AG09309 (cell line): ENCODE data around the gene QSER1.
"Not testable (repeated sequence)": the region's sequence is repeated elsewhere in the genome, so short reads cannot be mapped to it uniquely, and the experiment has no call there.

Experiments used
- DNase-seq: peaks from one replicate; pipeline ENCODE4 v3.0.0-alpha.2; 2010; ENCODE audit warnings: low read depth
- H3K4me3 ChIP-seq: 2 replicates; pipeline ENCODE4 v1.5.1; 2011; ENCODE audit warnings: mild to moderate bottlenecking, low read depth, low read length, moderate library complexity; ENCODE audit not compliant: control insufficient read depth
- TF ChIP-seq, protein P1 (sequence below): IDR thresholded peaks from 2 replicates; pipeline ENCODE4 v1.5.1; 2011; ENCODE audit warnings: mild to moderate bottlenecking, low read depth, low read length, inconsistent platforms; ENCODE audit not compliant: insufficient read depth, control insufficient read depth; ENCODE audit errors: missing control alignments

QSER1 gene

DNA sequence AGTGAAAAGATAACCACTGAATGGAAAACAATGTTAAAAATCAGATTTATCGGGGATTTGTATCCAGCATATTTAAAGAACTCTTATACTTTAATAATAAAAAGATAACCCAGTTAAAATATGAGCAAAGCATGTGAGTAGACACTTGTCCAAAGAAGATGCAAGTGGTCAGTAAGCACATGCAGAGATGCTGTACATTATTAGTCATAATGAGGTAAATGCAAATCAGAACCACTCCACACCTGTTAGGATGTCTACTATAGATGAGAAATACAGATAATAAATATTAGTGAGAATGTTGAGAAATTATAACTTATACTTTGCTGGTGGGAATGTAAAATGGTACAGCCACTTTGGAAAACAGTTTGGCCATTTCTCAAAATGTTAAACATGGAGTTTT, 28.0 kb downstream of the QSER1 start:
- DNase-seq, result no peak
- TF ChIP-seq, protein P1, sequence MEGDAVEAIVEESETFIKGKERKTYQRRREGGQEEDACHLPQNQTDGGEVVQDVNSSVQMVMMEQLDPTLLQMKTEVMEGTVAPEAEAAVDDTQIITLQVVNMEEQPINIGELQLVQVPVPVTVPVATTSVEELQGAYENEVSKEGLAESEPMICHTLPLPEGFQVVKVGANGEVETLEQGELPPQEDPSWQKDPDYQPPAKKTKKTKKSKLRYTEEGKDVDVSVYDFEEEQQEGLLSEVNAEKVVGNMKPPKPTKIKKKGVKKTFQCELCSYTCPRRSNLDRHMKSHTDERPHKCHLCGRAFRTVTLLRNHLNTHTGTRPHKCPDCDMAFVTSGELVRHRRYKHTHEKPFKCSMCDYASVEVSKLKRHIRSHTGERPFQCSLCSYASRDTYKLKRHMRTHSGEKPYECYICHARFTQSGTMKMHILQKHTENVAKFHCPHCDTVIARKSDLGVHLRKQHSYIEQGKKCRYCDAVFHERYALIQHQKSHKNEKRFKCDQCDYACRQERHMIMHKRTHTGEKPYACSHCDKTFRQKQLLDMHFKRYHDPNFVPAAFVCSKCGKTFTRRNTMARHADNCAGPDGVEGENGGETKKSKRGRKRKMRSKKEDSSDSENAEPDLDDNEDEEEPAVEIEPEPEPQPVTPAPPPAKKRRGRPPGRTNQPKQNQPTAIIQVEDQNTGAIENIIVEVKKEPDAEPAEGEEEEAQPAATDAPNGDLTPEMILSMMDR, result no peak
- no peak overlapping the region for H3K4me3 ChIP-seq

DNA sequence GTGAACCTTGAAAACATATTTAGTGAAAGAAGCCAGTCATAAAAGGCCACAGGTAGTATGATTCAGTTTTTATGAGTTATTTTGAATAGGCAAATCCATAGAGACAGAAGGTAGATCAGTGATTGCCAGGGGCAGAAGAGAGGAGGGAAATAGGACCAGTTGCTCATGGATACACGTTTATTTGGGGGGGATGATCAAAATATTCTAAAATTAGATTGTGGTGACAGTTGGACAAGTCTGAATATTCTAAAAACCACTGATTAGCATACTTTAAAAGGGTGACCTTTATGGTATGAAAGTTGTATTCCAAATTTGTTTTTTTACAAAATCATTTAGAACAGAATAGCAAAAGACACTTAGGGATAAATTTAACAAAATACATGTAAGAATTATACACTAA, 28.6 kb downstream of the QSER1 start:
- H3K4me3 ChIP-seq, result no peak overlapping the region
- TF ChIP-seq, protein P1, result no peak
- no peak for DNase-seq

DNA sequence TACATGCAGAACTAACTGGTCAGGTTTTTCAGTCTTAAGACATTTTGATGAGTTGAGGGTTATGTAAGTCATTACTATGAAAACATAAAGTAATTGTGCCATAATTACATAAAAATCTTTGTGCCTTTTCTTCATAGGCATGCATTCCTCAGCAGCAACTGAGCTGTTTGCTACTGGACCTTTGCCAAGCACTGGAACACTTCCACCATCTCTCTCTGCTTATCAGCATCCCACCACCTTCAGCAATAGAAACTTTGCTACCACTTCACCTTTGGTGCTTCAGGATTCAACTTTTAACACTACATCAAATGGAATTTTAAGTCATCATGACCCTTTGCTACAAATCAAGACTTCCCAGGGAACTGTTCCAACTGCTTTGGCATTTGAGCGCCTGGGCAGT, 39.0 kb downstream of the QSER1 start:
- TF ChIP-seq, protein P1, result no peak
- no peak overlapping the region for H3K4me3 ChIP-seq
- no peak for DNase-seq

GRCh38 chr11:32932196-32932595, 39.6 kb downstream of the QSER1 start:
- TF ChIP-seq, protein P1, result no peak
- H3K4me3 ChIP-seq, result no peak overlapping the region
- DNase-seq, result no peak

GRCh38 chr11:32935462-32936029, 42.9 kb downstream of the QSER1 start:
- no peak overlapping the region for H3K4me3 ChIP-seq
- no peak for DNase-seq
- TF ChIP-seq, protein P1, result no peak

DNA sequence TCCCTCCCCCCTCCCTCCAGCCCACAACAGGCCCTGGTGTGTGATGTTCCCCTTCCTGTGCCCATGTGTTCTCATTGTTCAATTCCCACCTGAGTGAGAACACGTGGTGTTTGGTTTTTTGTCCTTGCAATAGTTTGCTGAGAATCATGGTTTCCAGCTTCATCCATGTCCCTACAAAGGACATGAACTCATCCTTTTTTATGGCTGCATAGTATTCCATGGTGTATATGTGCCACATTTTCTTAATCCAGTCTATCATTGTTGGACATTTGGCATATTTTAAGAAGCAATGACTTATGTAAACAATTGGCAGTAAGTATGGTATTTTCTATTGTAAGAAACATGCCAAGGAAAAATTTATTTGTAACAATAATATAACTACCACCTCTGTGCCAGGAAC, 43.6 kb downstream of the QSER1 start:
- not testable (repeated sequence) for H3K4me3 ChIP-seq, DNase-seq

DNA sequence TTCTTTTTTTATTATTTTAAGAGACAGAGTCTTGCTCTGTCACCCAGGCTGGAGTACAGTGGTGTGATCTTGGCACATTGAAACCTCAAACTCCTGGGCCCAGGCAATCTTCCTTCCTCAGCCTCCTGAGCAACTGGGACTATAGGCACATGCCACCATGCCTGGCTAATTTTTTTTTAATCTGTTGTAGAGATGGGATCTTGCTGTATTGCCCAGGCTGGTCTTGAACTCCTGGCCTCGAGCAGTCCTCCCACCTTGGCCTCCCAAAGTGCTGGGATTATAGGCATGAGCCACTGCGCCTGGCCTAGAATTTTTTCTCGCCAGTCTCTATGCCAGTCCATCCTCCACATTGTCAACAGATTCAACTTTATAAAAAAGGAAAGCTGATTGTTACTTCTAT, 44.7 kb downstream of the QSER1 start:
- DNase-seq, H3K4me3 ChIP-seq: not testable (repeated sequence)

DNA sequence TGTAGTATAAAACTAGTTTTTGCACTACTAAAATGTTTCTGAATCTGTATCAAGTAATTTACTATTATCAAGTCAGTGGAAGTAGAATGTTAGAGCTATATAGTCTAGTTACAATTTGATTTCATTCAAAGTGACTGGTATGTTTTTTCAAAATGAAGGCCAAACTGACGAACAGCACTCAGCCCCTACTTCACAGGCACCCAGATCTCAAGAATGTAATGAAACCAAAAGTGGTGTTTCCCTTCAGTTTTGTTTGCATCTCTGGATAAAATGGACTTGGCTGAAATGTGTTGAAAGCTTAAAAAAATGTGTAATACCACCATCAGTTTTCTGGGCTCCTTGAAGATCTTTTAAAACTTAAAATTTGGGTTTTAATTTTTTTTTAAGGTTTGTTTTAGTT, 46.4 kb downstream of the QSER1 start:
- DNase-seq, result no peak
- TF ChIP-seq, protein P1, result no peak
- no peak overlapping the region for H3K4me3 ChIP-seq
